SU-DHL-6 (cell line): ENCODE measurements around the gene FAM20C.

Experiments used
- EZH2phosphoT487 ChIP-seq: fragments of 200-600 bp; sonication (generic), shearing (Covaris generic); conservative IDR thresholded peaks from 2 replicates; pipeline ENCODE4 v1.6.1; 2018; ENCODE audit warnings: mild to moderate bottlenecking, antibody characterized with exemption, low read length, moderate library complexity, mixed read lengths
- TF ChIP-seq, protein P1 (sequence below): fragments of 200-600 bp; sonication (generic); IDR thresholded peaks from one replicate; pipeline ENCODE4 v1.5.1; 2017; ENCODE audit warnings: antibody characterized with exemption, mild to moderate bottlenecking, low read length, moderate library complexity; ENCODE audit not compliant: insufficient read depth, poor library complexity, severe bottlenecking

DNA sequence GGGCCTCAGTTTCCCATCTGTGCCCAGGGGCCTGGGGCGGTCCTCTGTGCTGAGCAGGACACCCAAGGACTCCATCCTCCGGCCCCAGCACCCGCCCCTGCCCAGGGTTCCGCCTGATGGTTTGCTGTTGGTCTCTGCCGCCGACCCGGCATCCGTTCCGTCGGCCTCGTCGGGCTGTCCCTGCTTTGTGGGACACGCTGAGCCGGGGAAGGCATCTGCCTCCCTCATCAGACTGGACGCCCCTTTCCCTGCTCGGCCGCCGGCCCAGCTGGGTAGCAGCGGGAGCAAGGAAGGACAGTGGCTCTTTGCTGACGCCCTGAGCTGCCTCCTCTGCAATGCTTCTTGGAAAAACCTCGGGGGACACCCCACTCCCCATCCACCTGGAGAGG lies 39.5 kb downstream of the FAM20C start:
- TF ChIP-seq, protein P1, sequence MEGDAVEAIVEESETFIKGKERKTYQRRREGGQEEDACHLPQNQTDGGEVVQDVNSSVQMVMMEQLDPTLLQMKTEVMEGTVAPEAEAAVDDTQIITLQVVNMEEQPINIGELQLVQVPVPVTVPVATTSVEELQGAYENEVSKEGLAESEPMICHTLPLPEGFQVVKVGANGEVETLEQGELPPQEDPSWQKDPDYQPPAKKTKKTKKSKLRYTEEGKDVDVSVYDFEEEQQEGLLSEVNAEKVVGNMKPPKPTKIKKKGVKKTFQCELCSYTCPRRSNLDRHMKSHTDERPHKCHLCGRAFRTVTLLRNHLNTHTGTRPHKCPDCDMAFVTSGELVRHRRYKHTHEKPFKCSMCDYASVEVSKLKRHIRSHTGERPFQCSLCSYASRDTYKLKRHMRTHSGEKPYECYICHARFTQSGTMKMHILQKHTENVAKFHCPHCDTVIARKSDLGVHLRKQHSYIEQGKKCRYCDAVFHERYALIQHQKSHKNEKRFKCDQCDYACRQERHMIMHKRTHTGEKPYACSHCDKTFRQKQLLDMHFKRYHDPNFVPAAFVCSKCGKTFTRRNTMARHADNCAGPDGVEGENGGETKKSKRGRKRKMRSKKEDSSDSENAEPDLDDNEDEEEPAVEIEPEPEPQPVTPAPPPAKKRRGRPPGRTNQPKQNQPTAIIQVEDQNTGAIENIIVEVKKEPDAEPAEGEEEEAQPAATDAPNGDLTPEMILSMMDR: no peak
- no peak for TF ChIP-seq EZH2phosphoT487
